Activated naive CD4-positive, alpha-beta T cell treated with anti-CD3 and anti-CD28 coated beads, Interleukin-2, amount 50 U/mL, for 24 hours (primary cell): ENCODE data around the gene CNTN1.
"Not testable (repeated sequence)": the region's sequence is repeated elsewhere in the genome, so short reads cannot be mapped to it uniquely, and the experiment has no call there.

ENCODE experiments used
- H3K27ac Mint-ChIP-seq: one replicate; pipeline ENCODE4 v1.8.0; 2021; ENCODE audit warnings: mild to moderate bottlenecking, mixed read lengths
- H3K27me3 Mint-ChIP-seq: one replicate; pipeline ENCODE4 v1.8.0; 2021; ENCODE audit warnings: mixed read lengths
- H3K36me3 Mint-ChIP-seq: one replicate; pipeline ENCODE4 v1.8.0; 2021; ENCODE audit warnings: mixed read lengths
- H3K4me1 Mint-ChIP-seq: one replicate; pipeline ENCODE4 v1.8.0; 2021; ENCODE audit warnings: mixed read lengths
- H3K4me3 Mint-ChIP-seq: one replicate; pipeline ENCODE4 v1.8.0; 2021; ENCODE audit warnings: mild to moderate bottlenecking, mixed read lengths
- H3K9me3 Mint-ChIP-seq: one replicate; pipeline ENCODE4 v1.8.0; 2021; ENCODE audit warnings: mixed read lengths

CNTN1 gene

GRCh38 chr12:41034686-41035085, 342.4 kb downstream of the CNTN1 start:
- H3K9me3 Mint-ChIP-seq, result no peaks in the 10 kb centered on the region
- no peak overlapping the region for H3K27ac Mint-ChIP-seq
- no peaks in the 10 kb centered on the region for H3K27me3 Mint-ChIP-seq
- no peak overlapping the region for H3K4me3 Mint-ChIP-seq
- H3K36me3 Mint-ChIP-seq, result no peaks in the 10 kb centered on the region
- no peaks in the 10 kb centered on the region for H3K4me1 Mint-ChIP-seq

GRCh38 chr12:41039461-41039860, 347.2 kb downstream of the CNTN1 start:
- H3K4me1 Mint-ChIP-seq, result no peaks in the 10 kb centered on the region
- H3K36me3 Mint-ChIP-seq, result no peaks in the 10 kb centered on the region
- H3K4me3 Mint-ChIP-seq, result no peak overlapping the region
- no peaks in the 10 kb centered on the region for H3K27me3 Mint-ChIP-seq
- no peak overlapping the region for H3K27ac Mint-ChIP-seq
- no peaks in the 10 kb centered on the region for H3K9me3 Mint-ChIP-seq

- Mint-ChIP-seq H3K27me3 (no peaks in the 10 kb centered on the region), H3K4me3 (no peak overlapping the region), H3K27ac (no peak overlapping the region), H3K36me3 (no peaks in the 10 kb centered on the region), H3K4me1 (no peaks in the 10 kb centered on the region), H3K9me3 (no peaks in the 10 kb centered on the region)
Observed at GRCh38 chr12:41045509-41045908, 353.3 kb downstream of the CNTN1 start.

- H3K4me1 Mint-ChIP-seq, result no peaks in the 10 kb centered on the region
- H3K27me3 Mint-ChIP-seq, result no peaks in the 10 kb centered on the region
- H3K36me3 Mint-ChIP-seq, result no peaks in the 10 kb centered on the region
- H3K4me3 Mint-ChIP-seq, result no peak overlapping the region
- no peak overlapping the region for H3K27ac Mint-ChIP-seq
- H3K9me3 Mint-ChIP-seq, result no peaks in the 10 kb centered on the region
Observed at GRCh38 chr12:41049033-41049432, 356.8 kb downstream of the CNTN1 start.

GRCh38 chr12:41051954-41052353, 359.7 kb downstream of the CNTN1 start:
- no peaks in the 10 kb centered on the region for H3K36me3 Mint-ChIP-seq
- no peaks in the 10 kb centered on the region for H3K4me1 Mint-ChIP-seq
- H3K27me3 Mint-ChIP-seq, result no peaks in the 10 kb centered on the region
- H3K4me3 Mint-ChIP-seq, result no peak overlapping the region
- H3K27ac Mint-ChIP-seq, result no peak overlapping the region
- H3K9me3 Mint-ChIP-seq, result no peaks in the 10 kb centered on the region

GRCh38 chr12:41052441-41052840, 360.2 kb downstream of the CNTN1 start:
- Mint-ChIP-seq H3K9me3 (peaks cover 3% of the 10 kb centered on the region), H3K4me3 (no peak overlapping the region), H3K27ac (no peak overlapping the region), H3K27me3 (peaks cover under 1% of the 10 kb centered on the region), H3K36me3 (no peaks in the 10 kb centered on the region), H3K4me1 (no peaks in the 10 kb centered on the region)

- Mint-ChIP-seq H3K27me3 (peaks cover 2% of the 10 kb centered on the region), H3K27ac (no peak overlapping the region), H3K9me3 (peaks cover 5% of the 10 kb centered on the region), H3K4me1 (no peaks in the 10 kb centered on the region), H3K36me3 (no peaks in the 10 kb centered on the region), H3K4me3 (no peak overlapping the region)
Observed at GRCh38 chr12:41053046-41053445, 360.8 kb downstream of the CNTN1 start.

GRCh38 chr12:41055875-41056577, 363.8 kb downstream of the CNTN1 start:
- Mint-ChIP-seq H3K36me3 (no peaks in the 10 kb centered on the region), H3K4me3 (no peak overlapping the region), H3K27me3 (peaks cover 2% of the 10 kb centered on the region), H3K9me3 (peaks cover 5% of the 10 kb centered on the region), H3K4me1 (no peaks in the 10 kb centered on the region), H3K27ac (no peak overlapping the region)

- Mint-ChIP-seq H3K27me3 (peaks cover 2% of the 10 kb centered on the region), H3K4me1 (no peaks in the 10 kb centered on the region), H3K36me3 (no peaks in the 10 kb centered on the region), H3K4me3 (no peak overlapping the region), H3K9me3 (peaks cover 5% of the 10 kb centered on the region), H3K27ac (no peak overlapping the region)
Observed at GRCh38 chr12:41058266-41058665, 366.0 kb downstream of the CNTN1 start.

- Mint-ChIP-seq H3K9me3 (peaks cover 5% of the 10 kb centered on the region), H3K4me1 (no peaks in the 10 kb centered on the region), H3K36me3 (no peaks in the 10 kb centered on the region), H3K27ac (no peak overlapping the region), H3K27me3 (peaks cover 2% of the 10 kb centered on the region), H3K4me3 (no peak overlapping the region)
Observed at GRCh38 chr12:41061192-41061591, 369.0 kb downstream of the CNTN1 start.

GRCh38 chr12:41064411-41064810, 372.2 kb downstream of the CNTN1 start:
- Mint-ChIP-seq H3K4me1 (no peaks in the 10 kb centered on the region), H3K9me3 (no peaks in the 10 kb centered on the region), H3K36me3 (no peaks in the 10 kb centered on the region), H3K27ac (no peak overlapping the region), H3K4me3 (no peak overlapping the region), H3K27me3 (no peaks in the 10 kb centered on the region)

- Mint-ChIP-seq H3K27ac (no peak overlapping the region), H3K4me3 (no peak overlapping the region), H3K4me1 (no peaks in the 10 kb centered on the region), H3K27me3 (no peaks in the 10 kb centered on the region), H3K36me3 (no peaks in the 10 kb centered on the region), H3K9me3 (no peaks in the 10 kb centered on the region)
Observed at GRCh38 chr12:41067941-41068645, 375.9 kb downstream of the CNTN1 start.

GRCh38 chr12:41073633-41074472, 381.6 kb downstream of the CNTN1 start:
- no peak overlapping the region for H3K4me3 Mint-ChIP-seq
- H3K27ac Mint-ChIP-seq, result no peak overlapping the region
- H3K27me3 Mint-ChIP-seq, result no peaks in the 10 kb centered on the region
- no peaks in the 10 kb centered on the region for H3K9me3 Mint-ChIP-seq
- H3K36me3 Mint-ChIP-seq, result no peaks in the 10 kb centered on the region
- H3K4me1 Mint-ChIP-seq, result no peaks in the 10 kb centered on the region

GRCh38 chr12:41074473-41074769, 382.2 kb downstream of the CNTN1 start:
- no peaks in the 10 kb centered on the region for H3K36me3 Mint-ChIP-seq
- H3K27me3 Mint-ChIP-seq, result no peaks in the 10 kb centered on the region
- H3K27ac Mint-ChIP-seq, result no peak overlapping the region
- peaks cover under 1% of the 10 kb centered on the region for H3K9me3 Mint-ChIP-seq
- no peak overlapping the region for H3K4me3 Mint-ChIP-seq
- no peaks in the 10 kb centered on the region for H3K4me1 Mint-ChIP-seq

- H3K36me3 Mint-ChIP-seq, result no peaks in the 10 kb centered on the region
- no peak overlapping the region for H3K4me3 Mint-ChIP-seq
- no peak overlapping the region for H3K27ac Mint-ChIP-seq
- H3K27me3 Mint-ChIP-seq, result no peaks in the 10 kb centered on the region
- H3K4me1 Mint-ChIP-seq, result no peaks in the 10 kb centered on the region
- H3K9me3 Mint-ChIP-seq, result peaks cover 7% of the 10 kb centered on the region
Observed at GRCh38 chr12:41076114-41076513, 383.9 kb downstream of the CNTN1 start.

- not testable (repeated sequence) for H3K9me3 Mint-ChIP-seq, H3K27me3 Mint-ChIP-seq, H3K36me3 Mint-ChIP-seq, H3K4me3 Mint-ChIP-seq, H3K27ac Mint-ChIP-seq, H3K4me1 Mint-ChIP-seq
Observed at GRCh38 chr12:41081241-41081640, 389.0 kb downstream of the CNTN1 start.
